Uterus (tissue), 2 donors: ENCODE measurements around the gene PARP15.

Experiments used
- CTCF ChIP-seq, 4 experiments: fragments of 200-600 bp in 2 of 4; fragments of 450-650 bp in 2 of 4; sonication (generic) in 2 of 4; IDR thresholded peaks; one replicate each; pipeline ENCODE4 v1.5.1; 2016 to 2019; ENCODE audit warnings: antibody characterized with exemption in 4 of 4, mild to moderate bottlenecking in 2 of 4, moderate library complexity in 1 of 4
- POLR2A ChIP-seq, 2 donors: fragments of 450-650 bp; IDR thresholded peaks; one replicate each; pipeline ENCODE4 v1.6.1; 2016; ENCODE audit warnings: antibody characterized with exemption in 2 of 2, mild to moderate bottlenecking in 1 of 2, moderate library complexity in 1 of 2

- TF ChIP-seq CTCF (IDR thresholded peaks at IDR 0.05) (no peak), POLR2A (IDR thresholded peaks at IDR 0.05) (no peak)
Observed at GRCh38 chr3:122559906-122560305, 17.5 kb upstream of the PARP15 start.
